WTC11 (cell line): ENCODE results near the gene TNS3. TPM values are rescaled to one million over a fixed set of nuclear protein-coding genes. Genes with fewer than 3 reads are reported as not detected.

ENCODE experiments used
- ATAC-seq: fragments of 200-7000 bp; cut with Tn5 transposase; 2 replicates; pipeline ENCODE4 v1.10.0; 2021; ENCODE audit warnings: mild to moderate bottlenecking, moderate library complexity
- CTCF ChIA-PET: fragments of 300-600 bp; sonication (Branson Sonifier 250); formaldehyde crosslinking; loops from one replicate; lab custom pipeline; 2021; ENCODE audit warnings: antibody characterized with exemption; lab: Charles Lee
- POLR2A ChIA-PET: fragments of 350-600 bp; sonication (Branson Sonifier 250); formaldehyde crosslinking; loops from one replicate; lab custom pipeline; 2021; ENCODE audit warnings: antibody characterized with exemption; lab: Charles Lee
- DNase-seq: peaks from one replicate; pipeline ENCODE4 v3.0.0; 2021; ENCODE audit warnings: low spot score
- H3K27ac Mint-ChIP-seq: 2 replicates; pipeline ENCODE4 v1.8.0; 2021; ENCODE audit warnings: mixed read lengths
- H3K27me3 Mint-ChIP-seq: 2 replicates; pipeline ENCODE4 v1.8.0; 2021; ENCODE audit warnings: low read depth, mild to moderate bottlenecking, moderate library complexity, mixed read lengths
- H3K36me3 Mint-ChIP-seq: 2 replicates; pipeline ENCODE4 v1.8.0; 2021; ENCODE audit warnings: mixed read lengths
- H3K4me1 Mint-ChIP-seq: 2 replicates; pipeline ENCODE4 v1.8.0; 2022; ENCODE audit warnings: mixed read lengths
- H3K4me3 Mint-ChIP-seq: 2 replicates; pipeline ENCODE4 v1.8.0; 2021; ENCODE audit warnings: mild to moderate bottlenecking, moderate library complexity, mixed read lengths
- H3K9me3 Mint-ChIP-seq: 2 replicates; pipeline ENCODE4 v1.8.0; 2021; ENCODE audit warnings: mixed read lengths
- CREB1 ChIP-seq: sonication (generic); formaldehyde crosslinking; IDR thresholded peaks from 2 replicates; pipeline ENCODE4 v1.8.0; 2023; ENCODE audit warnings: mild to moderate bottlenecking, missing genetic modification reagents
- GABPB1 ChIP-seq: sonication (generic); formaldehyde crosslinking; IDR thresholded peaks from 2 replicates; pipeline ENCODE4 v1.8.1; 2023; ENCODE audit warnings: mild to moderate bottlenecking, missing genetic modification reagents
- HMGA2 ChIP-seq: fragments of 250-450 bp; sonication (Bioruptor Pico); IDR thresholded peaks from 2 replicates; pipeline ENCODE4 v1.4.0; 2021; ENCODE audit warnings: mild to moderate bottlenecking, moderate library complexity
- OVOL2 ChIP-seq: fragments of 250-450 bp; sonication (Bioruptor Pico); IDR thresholded peaks from 2 replicates; pipeline ENCODE4 v1.9.0; 2021; ENCODE audit warnings: mild to moderate bottlenecking, borderline replicate concordance
- PREB ChIP-seq: sonication (generic); formaldehyde crosslinking; IDR thresholded peaks from 2 replicates; pipeline ENCODE4 v1.8.1; 2022; ENCODE audit warnings: mild to moderate bottlenecking, missing genetic modification reagents, moderate library complexity, borderline replicate concordance
- SP1 ChIP-seq: sonication (generic); formaldehyde crosslinking; conservative IDR thresholded peaks from 2 replicates; pipeline ENCODE4 v1.8.1; 2022; ENCODE audit warnings: missing genetic modification reagents
- TEAD4 ChIP-seq: sonication (generic); formaldehyde crosslinking; IDR thresholded peaks from 2 replicates; pipeline ENCODE4 v1.8.0; 2022; ENCODE audit warnings: mild to moderate bottlenecking, missing genetic modification reagents
- ZBTB21 ChIP-seq: sonication (generic); formaldehyde crosslinking; IDR thresholded peaks from 2 replicates; pipeline ENCODE4 v1.8.1; 2023; ENCODE audit warnings: mild to moderate bottlenecking, missing genetic modification reagents, borderline replicate concordance
- ZNF219 ChIP-seq: sonication (generic); formaldehyde crosslinking; IDR thresholded peaks from 2 replicates; pipeline ENCODE4 v1.8.0; 2023; ENCODE audit warnings: missing genetic modification reagents, mild to moderate bottlenecking, borderline replicate concordance
- total RNA-seq: library from RNA; stranded (reverse); gene quantifications from 3 replicates; pipeline ENCODE4 v1.2.3, GENCODE V29; 2021
- TF ChIP-seq, protein P1 (sequence below): sonication (generic); formaldehyde crosslinking; IDR thresholded peaks from 2 replicates; pipeline ENCODE4 v1.8.0; 2022; ENCODE audit warnings: mild to moderate bottlenecking, missing genetic modification reagents
- TF ChIP-seq, protein P2 (sequence below): sonication (generic); formaldehyde crosslinking; IDR thresholded peaks from 2 replicates; pipeline ENCODE4 v1.8.1; 2022; ENCODE audit warnings: low read depth, mild to moderate bottlenecking, moderate library complexity, missing genetic modification reagents, borderline replicate concordance
- TF ChIP-seq, protein P3 (sequence below): sonication (generic); formaldehyde crosslinking; IDR thresholded peaks from 2 replicates; pipeline ENCODE4 v1.8.1; 2023; ENCODE audit warnings: mild to moderate bottlenecking, missing genetic modification reagents

The TNS3 gene
- total RNA-seq, 1 experiment from 2014 or later: 37.7 TPM

GRCh38 chr7:47285860-47286491, 295.9 kb downstream of the TNS3 start (continued):
- no peak for TF ChIP-seq SP1 (CRISPR knock-in tag)
- no peak for TF ChIP-seq GABPB1 (CRISPR knock-in tag)
- no peak for TF ChIP-seq ZBTB21 (CRISPR knock-in tag)
- no peak for TF ChIP-seq TEAD4 (CRISPR knock-in tag)
- TF ChIP-seq ZNF219 (CRISPR knock-in tag): no peak
- TF ChIP-seq, protein P1, sequence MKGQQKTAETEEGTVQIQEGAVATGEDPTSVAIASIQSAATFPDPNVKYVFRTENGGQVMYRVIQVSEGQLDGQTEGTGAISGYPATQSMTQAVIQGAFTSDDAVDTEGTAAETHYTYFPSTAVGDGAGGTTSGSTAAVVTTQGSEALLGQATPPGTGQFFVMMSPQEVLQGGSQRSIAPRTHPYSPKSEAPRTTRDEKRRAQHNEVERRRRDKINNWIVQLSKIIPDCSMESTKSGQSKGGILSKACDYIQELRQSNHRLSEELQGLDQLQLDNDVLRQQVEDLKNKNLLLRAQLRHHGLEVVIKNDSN (CRISPR knock-in tag): no peak
- no peak for TF ChIP-seq OVOL2 (CRISPR knock-in tag)

DNA sequence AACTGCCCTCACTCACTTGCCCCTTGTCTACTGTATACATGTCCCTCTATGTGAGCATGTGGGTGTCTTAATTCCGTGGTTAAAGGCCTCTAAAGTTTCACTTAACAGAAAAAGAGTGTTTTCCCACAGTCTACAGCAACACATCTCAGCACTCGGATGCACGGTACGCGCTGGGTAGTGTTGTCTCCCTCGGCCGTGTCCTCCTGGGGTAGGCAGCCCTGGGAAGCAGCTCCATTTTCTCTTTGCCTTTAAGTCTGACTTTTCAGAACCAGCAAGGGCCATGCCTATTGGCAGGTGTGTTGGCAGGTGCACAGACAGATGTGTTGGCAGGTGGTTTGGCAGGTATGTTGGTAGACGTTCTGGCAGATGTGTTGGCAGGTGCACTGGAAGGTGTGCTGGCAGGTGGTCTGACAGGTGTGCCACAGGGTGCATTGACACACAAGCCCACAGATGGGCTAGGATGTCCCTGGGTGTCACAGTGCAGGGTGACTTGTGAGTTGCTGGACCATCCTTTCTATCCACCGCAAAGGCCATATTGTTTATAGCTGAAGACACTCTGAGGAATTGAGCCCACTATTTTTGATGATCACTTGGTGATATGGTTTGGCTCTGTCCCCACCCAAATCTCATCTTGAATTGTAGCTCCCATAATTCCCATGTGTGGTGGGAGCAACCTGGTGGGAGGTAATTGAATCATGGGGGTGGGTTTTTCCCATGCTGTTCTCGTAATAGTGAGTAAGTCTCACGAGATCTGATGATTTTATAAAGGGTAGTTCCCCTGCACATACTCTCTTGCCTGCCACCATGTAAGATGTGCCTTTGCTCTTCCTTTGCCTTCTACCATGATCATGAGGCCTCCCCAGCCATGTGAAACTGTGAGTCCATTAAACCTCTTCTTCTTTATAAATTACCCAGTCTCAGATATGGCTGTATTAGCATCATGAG, 296.9 kb downstream of the TNS3 start:
- DNase-seq (no peak), ATAC-seq (no peak)
- Mint-ChIP-seq H3K9me3 (no peaks in the 10 kb centered on the region; the same call in 1 of the 2 replicates), H3K27ac (no peak overlapping the region), H3K4me1 (no peaks in the 10 kb centered on the region), H3K4me3 (no peak overlapping the region), H3K36me3 (peaks cover 27% of the 10 kb centered on the region), H3K27me3 (no peaks in the 10 kb centered on the region)
- POLR2A ChIA-PET: no interaction called here
- CTCF ChIA-PET: interaction anchor here (0.7 to 1.2 kb wide), 2 partner anchors 19 to 151 kb away, joined by 3 read pairs; no protein-coding TSS in a partner anchor
- TF ChIP-seq PREB (CRISPR knock-in tag) (no peak), CREB1 (CRISPR knock-in tag) (no peak), HMGA2 (CRISPR knock-in tag) (no peak)
- TF ChIP-seq, protein P2, sequence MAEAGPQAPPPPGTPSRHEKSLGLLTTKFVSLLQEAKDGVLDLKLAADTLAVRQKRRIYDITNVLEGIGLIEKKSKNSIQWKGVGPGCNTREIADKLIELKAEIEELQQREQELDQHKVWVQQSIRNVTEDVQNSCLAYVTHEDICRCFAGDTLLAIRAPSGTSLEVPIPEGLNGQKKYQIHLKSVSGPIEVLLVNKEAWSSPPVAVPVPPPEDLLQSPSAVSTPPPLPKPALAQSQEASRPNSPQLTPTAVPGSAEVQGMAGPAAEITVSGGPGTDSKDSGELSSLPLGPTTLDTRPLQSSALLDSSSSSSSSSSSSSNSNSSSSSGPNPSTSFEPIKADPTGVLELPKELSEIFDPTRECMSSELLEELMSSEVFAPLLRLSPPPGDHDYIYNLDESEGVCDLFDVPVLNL (CRISPR knock-in tag): no peak

- Mint-ChIP-seq H3K27ac (no peak overlapping the region; the same call in 1 of the 2 replicates), H3K4me3 (no peak overlapping the region), H3K36me3 (peaks cover 27% of the 10 kb centered on the region), H3K9me3 (no peaks in the 10 kb centered on the region; the same call in 1 of the 2 replicates), H3K27me3 (no peaks in the 10 kb centered on the region), H3K4me1 (no peaks in the 10 kb centered on the region)
- TF ChIP-seq, protein P3, sequence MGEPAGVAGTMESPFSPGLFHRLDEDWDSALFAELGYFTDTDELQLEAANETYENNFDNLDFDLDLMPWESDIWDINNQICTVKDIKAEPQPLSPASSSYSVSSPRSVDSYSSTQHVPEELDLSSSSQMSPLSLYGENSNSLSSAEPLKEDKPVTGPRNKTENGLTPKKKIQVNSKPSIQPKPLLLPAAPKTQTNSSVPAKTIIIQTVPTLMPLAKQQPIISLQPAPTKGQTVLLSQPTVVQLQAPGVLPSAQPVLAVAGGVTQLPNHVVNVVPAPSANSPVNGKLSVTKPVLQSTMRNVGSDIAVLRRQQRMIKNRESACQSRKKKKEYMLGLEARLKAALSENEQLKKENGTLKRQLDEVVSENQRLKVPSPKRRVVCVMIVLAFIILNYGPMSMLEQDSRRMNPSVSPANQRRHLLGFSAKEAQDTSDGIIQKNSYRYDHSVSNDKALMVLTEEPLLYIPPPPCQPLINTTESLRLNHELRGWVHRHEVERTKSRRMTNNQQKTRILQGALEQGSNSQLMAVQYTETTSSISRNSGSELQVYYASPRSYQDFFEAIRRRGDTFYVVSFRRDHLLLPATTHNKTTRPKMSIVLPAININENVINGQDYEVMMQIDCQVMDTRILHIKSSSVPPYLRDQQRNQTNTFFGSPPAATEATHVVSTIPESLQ: no peak
- ATAC-seq: no peak
- no peak for DNase-seq
- CTCF ChIA-PET: interaction anchor here (1.2 to 3.1 kb wide), 2 partner anchors 17 to 18 kb away, joined by 3 to 11 read pairs; no protein-coding TSS in a partner anchor
- POLR2A ChIA-PET: no interaction called here
These were observed 298.3 kb downstream of the TNS3 start for GRCh38 chr7:47283497-47284131.
